HG03558 (cell line): ENCODE measurements around the gene CCDC6.
"Not testable (repeated sequence)": the region's sequence is repeated elsewhere in the genome, so short reads cannot be mapped to it uniquely, and the experiment has no call there.

Source experiments
- ATAC-seq: cut with Tn5 transposase; IDR thresholded peaks from one replicate; pipeline ENCODE4 v1.9.1; 2021; ENCODE audit warnings: moderate number of reproducible peaks; ENCODE audit not compliant: unreplicated experiment; ENCODE audit errors: extremely low read depth

The CCDC6 gene

GRCh38 chr10:59819683-59820082, 86.7 kb downstream of the CCDC6 start:
- ATAC-seq: no peak

GRCh38 chr10:59819265-59819664, 87.1 kb downstream of the CCDC6 start:
- ATAC-seq: no peak

- ATAC-seq: no peak
These were observed 88.6 kb downstream of the CCDC6 start for GRCh38 chr10:59817773-59818172.

- no peak for ATAC-seq
These were observed 91.5 kb downstream of the CCDC6 start for GRCh38 chr10:59814878-59815277.

GRCh38 chr10:59812519-59813122, 93.7 kb downstream of the CCDC6 start:
- no peak for ATAC-seq

- ATAC-seq: no peak
These were observed 96.7 kb downstream of the CCDC6 start for GRCh38 chr10:59809644-59809974.

- peak; percentile 83 for ATAC-seq
These were observed 97.3 kb downstream of the CCDC6 start for GRCh38 chr10:59808896-59809643.

GRCh38 chr10:59807629-59808620, 98.4 kb downstream of the CCDC6 start:
- no peak for ATAC-seq

- no peak for ATAC-seq
These were observed 101.3 kb downstream of the CCDC6 start for GRCh38 chr10:59805014-59805413.

GRCh38 chr10:59804220-59804619, 102.1 kb downstream of the CCDC6 start:
- ATAC-seq: no peak

- no peak for ATAC-seq
These were observed 102.6 kb downstream of the CCDC6 start for GRCh38 chr10:59803714-59804113.

GRCh38 chr10:59801171-59801570, 105.2 kb downstream of the CCDC6 start:
- no peak for ATAC-seq

- ATAC-seq: no peak
These were observed 106.9 kb downstream of the CCDC6 start for GRCh38 chr10:59799421-59799820.

GRCh38 chr10:59793919-59794318, 112.4 kb downstream of the CCDC6 start:
- ATAC-seq: no peak

- no peak for ATAC-seq
These were observed 113.5 kb downstream of the CCDC6 start for GRCh38 chr10:59792812-59793211.

GRCh38 chr10:59791601-59792000, 114.8 kb downstream of the CCDC6 start:
- no peak for ATAC-seq

- not testable (repeated sequence) for ATAC-seq
These were observed 116.3 kb downstream of the CCDC6 start for GRCh38 chr10:59790080-59790479.

- ATAC-seq: not testable (repeated sequence)
These were observed 117.4 kb downstream of the CCDC6 start for GRCh38 chr10:59788914-59789313.

GRCh38 chr10:59787032-59787431, 119.3 kb downstream of the CCDC6 start:
- not testable (repeated sequence) for ATAC-seq

GRCh38 chr10:59785476-59785875, 120.9 kb downstream of the CCDC6 start:
- not testable (repeated sequence) for ATAC-seq

- ATAC-seq: no peak
These were observed 124.8 kb downstream of the CCDC6 start for GRCh38 chr10:59781511-59781910.
